CD4-positive, alpha-beta T cell treated with Interleukin-15 for 1 hour (primary cell): ENCODE results near the gene PANX1.

Experiments
- DNase-seq: peaks from one replicate; pipeline ENCODE4 v3.0.0-alpha.2; 2020

Gene PANX1

DNA sequence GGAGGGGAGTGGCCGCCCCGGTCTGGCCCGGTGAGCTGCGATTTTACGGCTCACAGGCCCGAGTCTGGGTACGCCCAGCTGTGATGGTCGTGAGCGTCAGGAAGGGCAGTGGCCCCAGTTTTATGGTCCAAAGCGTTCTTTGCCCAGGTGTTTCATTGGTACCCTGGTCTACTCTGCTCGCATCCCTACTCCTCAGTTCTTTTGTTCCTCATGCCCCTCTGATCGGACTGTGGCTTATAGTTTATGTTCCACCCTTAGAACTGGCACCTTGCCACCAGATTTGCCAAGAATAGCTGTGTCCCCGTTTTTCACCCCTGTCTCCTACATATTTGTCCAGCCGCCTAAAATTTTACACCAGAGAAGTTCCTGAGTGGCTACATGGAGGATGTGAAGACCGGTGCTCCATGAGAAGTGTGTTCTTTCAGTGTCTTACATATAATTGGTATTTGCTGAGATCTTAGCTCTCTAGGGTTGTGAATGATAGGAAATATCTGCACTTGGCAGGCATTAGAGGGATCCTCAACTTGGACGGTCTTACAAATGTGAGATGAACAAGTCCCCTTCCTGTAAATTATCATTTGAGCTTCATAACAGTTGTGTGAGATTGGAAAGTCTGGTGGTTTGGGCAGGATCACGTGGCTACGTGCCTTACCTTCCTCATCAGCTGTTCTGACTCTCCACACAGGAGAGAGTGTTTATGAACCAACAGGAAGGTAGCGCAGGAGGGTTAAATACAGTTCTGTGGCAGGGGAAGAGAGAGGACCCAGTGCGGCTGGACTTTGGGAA is 1.1 kb downstream of the PANX1 start:
- no peak for DNase-seq

DNA sequence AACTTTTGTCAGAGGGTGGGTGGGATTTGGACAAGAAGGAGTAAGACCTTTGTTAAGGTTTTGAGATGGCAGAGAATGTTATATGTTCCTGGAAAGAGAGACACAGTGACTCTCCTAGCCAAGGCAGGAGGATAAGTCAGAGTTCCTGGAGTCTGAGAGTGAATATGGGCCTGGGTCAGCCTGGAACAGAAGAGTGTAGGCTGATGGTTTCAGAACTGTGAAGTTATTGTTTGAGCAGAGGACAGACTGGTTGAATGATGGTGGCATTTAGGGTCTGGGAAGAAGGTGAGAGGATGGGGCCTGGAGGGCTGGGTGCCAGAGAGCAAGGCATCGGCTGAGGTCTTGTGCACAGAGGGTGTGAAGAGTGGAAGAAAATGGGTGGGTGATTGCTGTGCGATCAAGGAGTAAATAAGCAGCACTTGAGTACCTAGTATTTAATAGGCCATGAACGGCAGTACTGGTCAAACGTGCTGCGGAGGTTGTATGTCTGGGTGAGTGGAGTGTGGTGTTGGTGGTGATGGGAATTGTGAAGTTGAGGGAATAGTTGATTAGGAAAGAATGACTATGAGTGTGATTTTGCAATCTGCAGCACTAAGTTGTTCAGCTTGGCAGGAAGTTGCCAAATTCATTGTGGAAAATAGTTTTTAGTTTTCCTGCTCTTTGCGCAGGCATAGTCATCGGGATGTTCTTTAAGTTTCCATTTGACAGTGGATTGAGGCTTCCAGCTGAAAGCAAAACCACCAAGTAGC is 1.8 kb downstream of the PANX1 start:
- no peak for DNase-seq

DNA sequence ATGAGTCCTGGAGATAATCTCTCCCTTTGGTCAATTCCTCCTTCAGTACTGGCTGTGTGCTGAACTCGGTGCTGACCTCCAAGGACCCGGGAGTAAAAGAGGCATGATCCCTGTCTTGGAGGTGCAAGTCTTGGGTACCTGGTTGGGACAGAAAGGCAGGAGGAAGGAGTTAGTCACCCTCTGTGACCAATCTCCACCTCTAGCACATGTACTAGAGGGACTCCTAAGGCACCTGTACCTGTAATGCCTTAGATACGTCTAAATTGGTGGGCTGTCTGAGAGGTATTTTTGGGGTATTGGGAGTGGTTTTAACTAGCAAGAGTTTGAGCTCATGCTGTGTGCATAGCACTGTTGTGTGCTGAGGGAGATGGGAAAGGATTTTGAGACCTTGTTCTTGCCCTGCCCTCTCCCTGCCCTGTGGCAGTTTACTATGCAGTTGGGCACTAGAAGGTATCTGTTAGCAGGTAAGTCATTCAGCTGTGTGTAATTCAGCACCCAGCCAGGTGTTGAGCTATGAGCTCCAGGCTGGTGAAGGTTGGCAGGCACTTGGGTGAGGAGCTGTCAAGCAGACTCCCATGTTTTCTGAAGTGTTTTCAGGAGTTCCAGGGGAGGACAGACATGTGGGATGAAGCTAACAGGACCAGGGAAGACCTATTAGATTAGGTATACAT is 2.5 kb downstream of the PANX1 start:
- DNase-seq: no peak

DNA sequence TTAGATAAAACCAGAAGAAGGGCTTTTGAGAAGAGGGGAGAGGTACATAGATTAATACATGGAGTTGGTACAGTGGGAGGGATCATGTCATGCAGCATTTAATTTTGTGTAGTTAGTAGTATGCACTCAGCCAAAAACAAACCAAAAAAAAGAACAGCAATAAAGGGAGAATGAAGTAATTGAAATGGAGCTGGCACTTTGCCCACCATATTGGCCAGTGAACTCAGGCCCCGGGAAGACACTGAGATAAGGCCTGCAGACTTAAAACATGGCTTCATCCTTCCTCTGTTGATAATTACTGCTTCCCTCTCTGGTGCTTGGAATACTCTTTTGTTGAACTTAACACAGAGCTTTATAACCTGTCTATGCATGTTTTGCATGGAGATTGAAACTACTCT is 3.1 kb downstream of the PANX1 start:
- no peak for DNase-seq

DNA sequence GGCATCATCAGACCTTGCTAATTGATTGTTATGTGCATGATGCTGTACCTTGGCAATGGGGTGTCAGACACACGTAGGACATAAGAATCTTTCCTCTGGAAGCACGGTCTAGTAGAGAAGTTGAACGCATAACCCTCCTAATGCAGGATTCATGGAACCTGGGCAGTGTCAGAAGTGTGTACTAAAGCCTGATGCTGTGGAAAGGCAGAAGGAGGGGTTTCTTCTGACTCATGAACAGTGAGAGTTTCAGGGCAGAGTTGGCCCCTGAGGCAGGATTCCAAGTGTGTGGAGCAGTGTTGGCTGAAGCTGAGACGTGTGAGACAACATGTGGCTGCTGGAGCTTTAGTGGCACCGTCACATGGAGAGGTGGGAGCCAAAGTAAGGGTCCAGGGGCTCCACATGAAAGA is 3.5 kb downstream of the PANX1 start:
- no peak for DNase-seq

DNA sequence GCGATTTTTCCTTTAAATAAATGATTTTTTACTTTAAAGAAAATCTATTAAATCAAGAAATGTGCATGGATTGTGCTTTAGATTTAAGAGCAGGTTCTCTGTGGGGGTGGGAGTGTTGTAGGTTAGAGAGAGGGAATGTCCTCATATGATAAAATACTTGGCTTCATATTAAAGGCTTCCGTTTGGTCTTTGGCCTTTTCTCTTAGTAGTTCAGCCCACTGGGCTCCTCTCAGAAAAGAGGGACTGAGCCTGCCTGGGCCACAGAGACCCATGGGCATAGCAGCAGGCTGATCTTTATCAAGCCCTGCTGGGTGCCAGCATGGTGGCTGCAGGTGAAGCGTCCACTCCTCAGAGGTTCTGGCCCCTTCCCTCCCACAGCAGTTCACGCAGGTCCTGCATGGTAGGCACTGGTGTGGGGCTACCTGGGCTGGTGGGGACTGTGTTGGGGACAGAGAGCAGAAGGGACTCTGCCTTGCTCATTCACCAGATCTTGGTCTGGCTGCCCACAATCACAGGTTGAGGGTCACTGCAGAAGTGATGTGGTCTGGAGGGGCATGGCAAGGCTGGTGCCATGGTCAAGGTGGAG is 4.3 kb downstream of the PANX1 start:
- DNase-seq: no peak

DNA sequence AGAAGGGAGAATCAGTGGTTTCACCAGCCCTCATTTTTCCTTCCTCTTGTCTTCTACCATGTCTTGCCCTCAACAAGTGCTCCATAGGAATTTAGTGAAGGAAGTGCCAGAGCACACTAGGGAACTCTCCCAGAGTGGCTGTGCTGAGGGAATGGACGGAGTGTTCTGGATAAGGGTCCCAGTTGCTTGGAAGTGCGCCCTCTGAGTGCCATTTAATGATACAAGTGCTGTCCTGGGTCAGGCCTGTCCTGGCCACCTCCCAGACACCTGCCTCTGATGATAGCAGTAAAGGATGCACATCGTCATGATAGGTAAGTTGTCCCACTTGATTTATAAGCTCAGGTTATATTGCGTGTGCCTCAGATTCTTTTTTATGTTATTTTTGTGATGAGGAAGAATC is 5.1 kb downstream of the PANX1 start:
- DNase-seq: no peak

DNA sequence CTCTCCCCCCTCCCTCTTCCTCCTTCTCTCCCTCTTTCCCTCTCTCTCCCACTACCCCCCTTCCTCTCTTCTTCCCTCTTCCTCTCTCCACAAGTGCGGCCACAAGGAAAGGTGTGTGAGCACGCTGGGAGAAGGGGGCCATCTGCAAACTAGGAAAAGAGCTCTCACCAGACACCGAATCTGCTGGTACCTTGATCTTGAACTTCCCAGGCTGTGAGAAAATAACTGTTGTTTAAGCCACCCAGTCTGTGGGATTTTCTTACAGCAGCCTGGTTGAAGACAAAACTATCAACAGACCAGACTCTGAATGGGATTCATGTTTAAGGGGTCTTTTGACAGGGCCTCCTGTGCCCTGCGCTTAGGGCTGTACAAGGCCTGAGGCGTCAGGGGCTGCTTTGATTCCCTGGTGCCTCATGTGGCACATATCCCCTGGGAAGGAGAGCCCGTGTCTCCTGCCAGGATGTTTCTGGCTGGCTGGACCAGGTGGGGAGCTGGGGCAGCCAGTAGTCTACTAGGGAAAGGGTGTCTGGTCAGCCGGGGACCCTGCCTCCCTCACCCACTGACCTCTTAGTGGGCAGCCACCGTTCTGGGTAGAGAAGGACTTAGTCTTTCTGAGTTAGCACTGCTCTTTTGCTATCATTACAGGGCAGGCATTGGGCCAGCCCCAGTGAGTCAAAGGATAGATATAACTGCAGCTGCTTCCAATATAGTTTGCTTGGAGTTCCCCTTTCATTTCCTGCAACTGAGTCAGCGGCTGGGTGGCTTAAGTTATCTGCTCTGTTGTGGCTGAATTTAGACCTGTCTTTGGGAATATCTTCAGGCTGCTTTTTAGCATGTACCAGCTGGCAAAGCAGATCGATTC is 6.2 kb downstream of the PANX1 start:
- peak; percentile 26 for DNase-seq

DNA sequence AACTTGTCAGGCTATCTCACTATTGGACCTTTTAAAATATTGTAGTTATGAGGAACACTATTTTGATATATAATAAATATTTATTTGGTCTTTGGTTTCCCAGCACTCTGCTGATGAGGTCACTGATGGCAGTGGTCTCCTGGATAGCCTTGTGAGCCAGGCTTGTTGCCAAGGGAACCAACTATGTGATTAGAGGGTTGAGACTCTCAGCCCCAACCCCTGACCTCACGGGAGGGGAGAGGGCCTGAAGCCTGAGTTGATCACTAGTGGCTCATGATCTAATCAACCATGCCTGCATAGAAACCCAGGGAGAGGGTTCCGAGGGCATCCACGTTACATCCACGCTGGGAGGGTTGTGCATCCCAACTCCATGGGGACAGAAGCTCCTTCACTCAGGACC is 10.8 kb downstream of the PANX1 start:
- DNase-seq: no peak

DNA sequence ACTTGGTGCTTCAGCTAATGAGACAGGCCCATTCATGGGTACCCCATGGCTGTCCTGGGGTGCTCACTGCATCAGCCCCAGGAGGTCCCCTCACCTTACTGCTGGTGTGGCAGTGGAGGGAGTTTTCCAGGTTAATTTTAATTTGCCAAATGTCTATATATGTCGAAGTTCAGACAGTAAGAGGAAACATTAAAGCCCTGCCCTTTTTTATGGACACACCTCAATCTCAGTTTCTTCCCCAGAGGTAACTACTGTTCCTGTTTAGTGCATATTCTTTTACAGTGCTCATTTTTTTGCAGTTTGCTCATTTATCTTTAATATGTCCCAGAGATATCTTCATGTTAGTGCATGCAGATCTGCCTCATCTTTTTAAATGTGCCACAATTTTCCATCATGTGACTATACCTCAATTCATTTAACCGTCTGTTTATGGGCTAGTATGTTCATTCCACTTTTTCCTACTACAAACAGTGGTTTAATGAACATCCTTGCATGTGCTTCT is 11.6 kb downstream of the PANX1 start:
- no peak for DNase-seq

DNA sequence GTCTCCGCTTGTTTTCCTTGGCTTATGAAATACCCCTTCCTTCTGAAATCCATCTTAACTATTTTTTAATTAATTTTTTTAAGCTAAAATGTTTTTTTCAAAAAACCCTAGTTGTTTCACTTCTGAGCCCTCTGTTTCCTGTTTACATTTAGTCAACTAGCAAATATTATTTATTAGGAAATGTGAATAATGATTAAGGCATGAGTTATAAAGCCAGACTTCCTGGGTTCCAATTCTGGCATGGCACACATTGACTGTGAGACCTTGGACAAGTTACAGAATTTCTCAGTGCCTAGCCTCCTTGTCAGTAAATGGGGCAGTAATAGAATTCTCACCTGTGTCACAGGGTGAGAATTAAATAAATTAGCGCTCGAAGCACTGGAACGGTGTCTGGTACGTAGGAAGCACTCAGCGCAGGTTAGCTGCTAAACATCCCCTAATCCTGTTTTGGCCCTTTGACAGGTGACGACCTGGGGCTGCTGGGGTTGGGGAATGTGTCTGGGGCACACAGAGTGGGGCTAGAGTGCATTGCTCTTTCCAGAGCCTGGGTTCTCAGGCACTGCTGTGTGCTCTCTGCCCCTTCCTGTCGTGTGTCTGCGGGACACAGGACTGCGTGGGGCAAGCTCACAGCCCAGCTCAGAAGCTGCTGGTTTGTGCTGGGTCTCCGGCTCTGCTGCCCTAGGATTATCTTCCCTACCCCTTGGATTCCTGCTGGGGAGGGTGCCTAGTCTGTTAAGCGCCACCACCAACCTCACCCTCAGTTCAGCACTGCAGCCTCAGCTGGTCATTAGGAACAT is 13.1 kb downstream of the PANX1 start:
- no peak for DNase-seq

DNA sequence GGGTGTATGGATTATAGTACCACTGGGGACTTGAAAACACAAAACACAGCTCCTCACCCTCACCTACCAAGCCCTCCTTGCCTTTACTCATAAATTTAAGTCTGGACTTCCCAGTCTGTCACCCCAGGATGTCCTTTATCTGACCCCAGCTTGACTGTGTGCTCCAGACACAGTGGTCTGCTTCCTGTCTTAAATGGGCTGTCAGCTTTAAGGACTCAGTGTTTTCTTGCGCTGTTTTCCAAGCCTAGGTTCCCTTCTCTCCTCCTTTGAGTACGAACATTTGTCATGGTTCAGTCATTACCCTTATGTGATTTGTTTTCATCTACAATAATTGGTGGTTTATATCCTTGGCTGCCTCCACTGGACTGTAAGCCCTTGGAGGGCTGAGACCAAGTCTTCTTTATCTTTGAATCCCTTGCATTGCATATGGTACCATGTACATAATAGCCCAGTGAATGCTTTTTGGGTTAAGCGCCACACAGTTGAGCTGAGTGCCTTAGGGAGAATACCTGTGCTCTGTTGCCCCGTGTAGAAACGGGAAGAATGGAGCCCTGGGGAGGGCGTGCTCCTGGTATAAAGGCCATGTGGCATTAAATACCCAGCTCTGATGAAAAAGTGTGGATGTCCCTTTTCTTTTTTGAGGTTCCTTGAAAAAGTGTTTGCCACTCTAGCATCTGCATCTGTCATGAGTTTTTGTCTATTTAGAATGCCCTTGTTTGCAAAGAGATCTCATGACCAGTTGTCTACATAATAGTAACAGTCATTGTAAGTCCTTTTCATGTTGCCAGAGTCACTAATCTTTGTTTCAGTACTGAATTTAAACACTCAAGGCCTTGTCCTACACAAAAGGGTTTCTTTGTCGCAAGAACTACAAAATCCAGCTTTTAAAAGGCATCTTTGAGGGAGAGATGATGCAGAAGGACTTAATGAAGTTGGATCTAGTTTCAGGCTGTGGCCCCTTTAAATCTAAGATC is 14.0 kb downstream of the PANX1 start:
- DNase-seq: no peak

DNA sequence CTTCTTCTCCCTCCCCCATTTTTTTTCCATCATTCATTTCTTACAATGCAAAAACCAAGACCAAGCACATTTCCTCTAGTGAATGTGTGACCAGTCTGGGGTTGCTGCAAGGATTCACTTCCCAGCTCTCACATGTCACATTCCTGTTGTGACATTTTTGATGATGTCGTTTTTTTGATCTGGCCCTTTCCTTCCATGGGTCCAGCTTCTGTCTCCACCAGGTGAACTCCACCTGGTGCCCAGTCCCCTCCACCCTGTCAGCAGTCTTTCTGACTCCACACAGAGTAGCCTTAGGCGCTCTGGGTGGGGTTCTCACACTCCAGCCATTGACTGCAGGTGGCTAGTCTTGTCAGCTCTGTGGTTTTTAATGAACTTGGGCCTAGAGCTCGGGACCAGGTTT is 15.6 kb downstream of the PANX1 start:
- no peak for DNase-seq

DNA sequence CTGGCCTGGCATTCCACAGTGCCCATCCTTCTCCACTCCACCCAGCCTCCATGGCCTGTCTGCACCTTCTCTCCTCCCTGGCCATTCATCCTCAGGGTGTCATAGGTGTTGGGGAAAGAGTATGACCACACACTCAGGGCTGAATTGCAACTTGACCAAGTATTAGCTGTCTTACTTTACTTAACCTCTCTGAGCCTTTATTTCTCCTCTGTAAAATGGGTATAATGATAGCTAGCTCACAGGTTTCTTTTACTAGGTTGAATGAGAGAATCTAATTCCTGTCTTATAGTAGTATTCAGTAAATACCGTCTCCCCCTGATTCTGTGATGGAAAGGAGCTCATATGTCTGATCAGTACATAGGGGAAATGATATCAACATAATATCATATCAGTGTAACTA is 16.0 kb downstream of the PANX1 start:
- no peak for DNase-seq

DNA sequence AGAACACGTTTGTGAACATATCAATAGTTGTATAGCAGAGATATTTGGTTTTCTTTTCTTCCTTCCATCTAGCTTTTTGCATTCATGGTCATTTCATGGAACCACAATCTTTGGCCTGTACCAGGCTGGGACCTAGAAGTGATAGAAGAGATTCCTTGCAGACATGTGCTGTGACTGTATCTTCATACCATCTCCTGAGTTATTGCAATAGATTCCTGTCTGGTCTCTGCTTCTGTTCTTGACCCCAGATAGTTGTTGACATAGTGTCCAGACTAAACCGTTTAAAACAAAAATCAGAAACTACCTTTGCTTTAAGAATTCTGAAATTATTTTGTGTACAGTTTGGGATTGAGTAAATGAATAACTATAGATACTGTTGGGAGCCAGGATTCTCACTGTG is 16.8 kb downstream of the PANX1 start:
- DNase-seq: no peak

DNA sequence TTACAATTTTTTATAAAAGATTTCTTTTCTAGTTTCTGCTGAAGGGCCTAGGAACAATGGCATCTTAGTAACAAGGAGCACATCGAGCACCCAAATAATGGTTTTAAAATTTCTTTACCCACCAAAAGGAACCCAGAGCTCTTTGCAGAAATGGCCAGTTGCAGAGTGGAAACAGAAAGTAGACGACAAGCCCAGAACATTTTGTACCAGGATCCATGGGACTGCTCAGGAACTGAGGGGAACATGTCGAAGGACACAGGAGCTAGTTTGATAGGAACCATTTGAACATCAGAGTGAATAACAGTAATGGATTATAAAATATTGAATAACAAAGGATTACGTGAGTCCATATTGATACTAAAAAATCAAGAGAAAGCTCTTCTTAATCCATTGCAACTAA is 17.3 kb downstream of the PANX1 start:
- no peak for DNase-seq

DNA sequence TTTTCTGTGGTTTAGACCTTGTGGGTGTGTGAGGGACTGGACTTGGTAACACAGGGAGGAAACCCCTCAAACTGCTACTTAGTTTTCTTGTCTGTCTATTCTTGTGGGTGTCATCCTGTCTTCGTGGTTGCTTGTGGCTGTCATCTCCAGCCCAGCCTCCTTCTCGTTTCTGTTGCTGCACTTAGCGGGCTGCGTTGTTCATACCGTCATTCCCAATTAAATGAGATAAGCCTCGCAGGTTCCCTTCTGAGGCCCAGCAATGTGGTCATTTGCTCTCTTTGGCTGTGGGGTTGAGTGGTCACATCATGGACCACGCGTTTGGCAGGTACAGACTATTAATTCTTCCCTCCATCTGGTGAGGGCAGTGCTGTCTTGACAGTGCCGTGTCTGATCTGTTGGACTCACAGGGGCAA is 18.8 kb downstream of the PANX1 start:
- DNase-seq: no peak

DNA sequence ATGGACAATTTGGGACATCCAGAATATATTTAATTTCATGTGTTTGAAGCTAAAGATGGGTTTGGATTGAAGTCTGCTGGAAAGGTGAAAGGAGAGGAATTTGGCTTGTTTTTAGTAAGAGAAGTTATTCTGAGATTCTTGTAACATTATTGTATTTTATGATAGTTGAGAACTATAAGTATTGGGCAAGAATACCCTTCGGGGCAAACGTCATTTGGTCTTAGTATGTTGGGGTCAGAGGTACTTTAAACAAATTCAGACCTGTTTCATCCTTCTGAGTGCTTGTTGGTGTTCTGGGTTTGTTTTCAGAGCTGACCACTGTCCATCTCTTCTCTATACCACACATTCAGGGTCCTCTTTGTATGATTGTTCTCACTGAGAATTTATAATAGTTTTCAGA is 19.5 kb downstream of the PANX1 start:
- no peak for DNase-seq

DNA sequence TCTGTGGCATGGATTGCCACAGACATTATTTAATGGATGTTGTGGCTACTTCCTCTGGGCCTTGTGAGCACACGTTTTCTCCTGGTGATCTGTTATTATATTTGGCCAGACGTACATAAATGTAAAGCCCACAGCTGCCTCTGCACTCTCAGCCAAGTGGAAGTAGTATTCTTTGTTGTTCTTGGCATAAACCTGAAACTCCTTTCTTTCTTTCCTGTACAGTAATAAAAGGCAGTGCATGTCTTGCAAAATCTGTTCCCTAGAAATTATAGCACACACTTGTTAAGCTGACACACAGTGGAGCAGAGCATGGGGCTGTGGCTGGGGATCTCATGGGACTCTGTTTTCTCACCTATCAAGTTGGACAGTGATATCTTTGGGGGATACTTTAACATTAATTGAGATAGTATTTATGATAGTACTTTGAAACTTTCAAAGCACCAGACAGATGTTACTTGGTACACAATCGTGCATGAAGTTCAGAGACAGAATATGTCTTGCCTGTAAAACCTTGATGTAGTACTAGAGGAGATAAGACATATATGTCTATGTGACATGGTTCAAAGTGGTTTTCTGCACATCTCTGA is 20.9 kb downstream of the PANX1 start:
- DNase-seq: no peak

DNA sequence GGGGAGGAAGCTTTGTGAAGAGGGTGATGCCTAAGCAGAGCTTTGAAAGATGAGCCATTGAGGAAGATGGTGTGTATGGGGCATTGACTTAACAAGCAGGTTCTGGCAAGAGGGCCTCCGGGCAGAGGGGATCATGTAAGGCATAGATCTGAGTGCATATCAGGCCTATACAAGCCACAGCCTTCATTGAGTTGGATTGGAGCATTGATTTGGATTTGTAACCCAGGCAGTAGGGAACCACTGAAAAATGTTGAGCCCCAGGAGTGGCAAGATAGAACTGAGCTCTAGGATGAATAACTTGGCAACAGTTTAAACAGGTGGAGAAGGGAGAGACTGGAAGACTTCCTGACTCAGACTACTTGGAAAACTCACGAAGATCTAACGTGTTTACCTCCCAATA is 21.4 kb downstream of the PANX1 start:
- DNase-seq: no peak
